CD14-positive monocyte (primary cell): Measurements from ENCODE around the gene RPGRIP1L. TPM values are rescaled to one million over a fixed set of nuclear protein-coding genes. Genes with fewer than 3 reads are reported as not detected.

Source experiments
- DNase-seq, 3 donors: peaks; one replicate each; pipeline ENCODE4 v3.0.0-alpha.2; 2011 to 2022
- H2AFZ ChIP-seq: 2 replicates; pipeline ENCODE4 v1.6.0; 2012; ENCODE audit warnings: mild to moderate bottlenecking, low read depth, low read length, inconsistent platforms; ENCODE audit not compliant: insufficient read depth, poor library complexity, severe bottlenecking
- H3K27ac ChIP-seq, 2 donors: 1 replicate in 1 of 2; 2 replicates in 1 of 2; pipeline ENCODE4 v1.5.1; 2012 to 2013; ENCODE audit warnings: low read length in 2 of 2, control low read depth in 1 of 2, inconsistent platforms in 1 of 2, low read depth in 1 of 2, mild to moderate bottlenecking in 1 of 2
- H3K27me3 ChIP-seq, 2 donors: one replicate each; pipeline versions ENCODE4 v1.6.0 to v1.6.1; 2011 to 2013; ENCODE audit warnings: low read length in 2 of 2; ENCODE audit not compliant: control insufficient read depth in 2 of 2, insufficient read depth in 2 of 2
- H3K36me3 ChIP-seq, 2 donors: replicated peaks in 1 of 2; 1 replicate in 1 of 2; 2 replicates in 1 of 2; pipeline versions ENCODE4 v1.5.1 to v1.6.1; 2012 to 2013; ENCODE audit warnings: low read length in 2 of 2, control low read depth in 1 of 2, inconsistent platforms in 1 of 2, mild to moderate bottlenecking in 1 of 2; ENCODE audit not compliant: insufficient read depth in 2 of 2, control insufficient read depth in 1 of 2
- H3K4me1 ChIP-seq, 2 donors: 1 replicate in 1 of 2; 2 replicates in 1 of 2; pipeline versions ENCODE4 v1.5.1 to v1.6.1; 2012 to 2013; ENCODE audit warnings: low read length in 2 of 2, control low read depth in 1 of 2, inconsistent platforms in 1 of 2, mild to moderate bottlenecking in 1 of 2, moderate library complexity in 1 of 2; ENCODE audit not compliant: insufficient read depth in 2 of 2, control insufficient read depth in 1 of 2
- H3K4me2 ChIP-seq: replicated peaks from 2 replicates; pipeline ENCODE3; 2012; ENCODE audit warnings: low read length, moderate library complexity, mild to moderate bottlenecking; ENCODE audit not compliant: poor library complexity, severe bottlenecking; ENCODE audit errors: extremely low read depth
- H3K4me3 ChIP-seq, 3 experiments: fragments of 200-600 bp in 1 of 3; sonication (generic) in 1 of 3; replicated peaks in 1 of 3; 1 replicate in 2 of 3; 2 replicates in 1 of 3; pipeline ENCODE4 v1.5.1; 2011 to 2013; ENCODE audit warnings: low read length in 3 of 3, mild to moderate bottlenecking in 3 of 3, control low read depth in 2 of 3, low read depth in 2 of 3, inconsistent platforms in 1 of 3, moderate library complexity in 1 of 3
- H3K79me2 ChIP-seq: 2 replicates; pipeline ENCODE4 v1.6.0; 2012; ENCODE audit warnings: mild to moderate bottlenecking, control low read depth, inconsistent platforms, low read length, moderate library complexity; ENCODE audit not compliant: insufficient read depth
- H3K9ac ChIP-seq: 2 replicates; pipeline ENCODE4 v1.6.0; 2017; ENCODE audit warnings: low read length, mild to moderate bottlenecking; ENCODE audit not compliant: insufficient read depth, poor library complexity, severe bottlenecking
- H3K9me3 ChIP-seq, 2 donors: replicated peaks in 1 of 2; 1 replicate in 1 of 2; 2 replicates in 1 of 2; pipeline versions ENCODE4 v1.5.1 to v1.6.1; 2012 to 2013; ENCODE audit warnings: low read length in 2 of 2, control low read depth in 1 of 2; ENCODE audit not compliant: control insufficient read depth in 1 of 2, insufficient read depth in 1 of 2
- H4K20me1 ChIP-seq: 2 replicates; pipeline ENCODE4 v1.6.0; 2012; ENCODE audit warnings: mild to moderate bottlenecking, low read length, control low read depth, moderate library complexity; ENCODE audit not compliant: insufficient read depth
- H3K27ac Mint-ChIP-seq, 7 donors: one replicate each; pipeline ENCODE4 v1.8.0; 2020; ENCODE audit warnings: mild to moderate bottlenecking in 7 of 7, mixed read lengths in 7 of 7, moderate library complexity in 6 of 7, inconsistent platforms in 2 of 7
- H3K27me3 Mint-ChIP-seq, 3 donors: one replicate each; pipeline ENCODE4 v1.8.0; 2021 to 2022; ENCODE audit warnings: low read depth in 3 of 3, mild to moderate bottlenecking in 3 of 3, mixed read lengths in 3 of 3, moderate library complexity in 3 of 3, inconsistent platforms in 1 of 3
- H3K36me3 Mint-ChIP-seq, 2 donors: one replicate each; pipeline ENCODE4 v1.8.0; 2020; ENCODE audit warnings: mixed read lengths in 2 of 2, inconsistent platforms in 1 of 2, mild to moderate bottlenecking in 1 of 2
- H3K4me1 Mint-ChIP-seq: one replicate; pipeline ENCODE4 v1.8.0; 2020; ENCODE audit warnings: mild to moderate bottlenecking, mixed read lengths
- H3K4me3 Mint-ChIP-seq, 2 donors: one replicate each; pipeline ENCODE4 v1.8.0; 2020; ENCODE audit warnings: mild to moderate bottlenecking in 2 of 2, mixed read lengths in 2 of 2, moderate library complexity in 1 of 2
- H3K9me3 Mint-ChIP-seq, 7 donors: one replicate each; pipeline ENCODE4 v1.8.0; 2020 to 2022; ENCODE audit warnings: mixed read lengths in 7 of 7, mild to moderate bottlenecking in 6 of 7, moderate library complexity in 6 of 7, inconsistent platforms in 2 of 7
- WGBS: methylation state at CpG from one replicate; pipeline ENCODE4 v1.1.5; 2013; ENCODE audit warnings: missing lambda C conversion rate; ENCODE audit not compliant: insufficient coverage; 5-methylcytosine and 5-hydroxymethylcytosine counted together
- intact Hi-C, 2 donors: fragments of 100-400 bp; cut with micrococcal nuclease; formaldehyde crosslinking; loops; one replicate each; pipeline versions ENCODE4 v1.15.0 to v1.15.1; 2023
- polyA plus RNA-seq, 3 donors: library from polyadenylated mRNA; depleted of rRNA in 1 of 3; unstranded in 2 of 3; stranded (reverse) in 1 of 3; fragments of 300-500 nt in 2 of 3; fragments of >200 nt in 1 of 3; fragmentation: Illumina TruSeq in 2 of 3; gene quantifications; 1 replicate in 2 of 3; 2 replicates in 1 of 3; pipeline ENCODE4 v1.2.3, GENCODE V29; 2012 to 2021
- TF ChIP-seq, protein P1 (sequence below): fragments of 200-600 bp; IDR thresholded peaks from one replicate; pipeline ENCODE4 v1.8.0; 2022; ENCODE audit warnings: antibody characterized with exemption, mild to moderate bottlenecking

Gene RPGRIP1L
- polyA plus RNA-seq, 3 donors, result 0.11 to 0.18 TPM; not detected in 1

DNA sequence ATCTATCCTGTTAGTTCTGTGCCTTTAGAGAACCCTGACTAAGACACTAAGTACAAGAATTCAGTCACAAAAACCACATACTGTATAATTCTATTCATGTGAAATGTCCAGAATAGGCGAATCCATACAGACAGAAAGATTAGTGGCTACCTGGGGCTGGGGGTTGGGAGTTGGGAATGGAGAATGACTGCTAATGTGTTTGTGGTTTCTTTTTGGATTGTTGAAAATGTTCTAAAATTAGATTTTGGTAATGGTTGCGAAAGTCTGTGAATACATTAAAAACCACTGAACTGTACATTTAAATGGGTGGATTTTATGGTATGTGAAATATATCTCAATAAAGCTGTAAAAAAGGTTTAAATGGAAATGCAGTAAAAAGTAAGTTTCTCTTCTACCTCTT is 120.3 kb downstream of the RPGRIP1L start:
- H3K4me3 ChIP-seq, result no peak overlapping the region
- no peak overlapping the region for H3K27ac ChIP-seq
- H3K27ac Mint-ChIP-seq, result no peak overlapping the region
- intact Hi-C loops, result no loop called here
- no peaks in the 10 kb centered on the region for H3K79me2 ChIP-seq
- no peaks in the 10 kb centered on the region for H3K4me1 ChIP-seq
- WGBS, result no CpG with 5 or more reads among the region's 2 CpGs
- H3K4me2 ChIP-seq, result no peak overlapping the region
- no peaks in the 10 kb centered on the region for H3K36me3 Mint-ChIP-seq
- H2AFZ ChIP-seq, result no peak overlapping the region
- TF ChIP-seq, protein P1, sequence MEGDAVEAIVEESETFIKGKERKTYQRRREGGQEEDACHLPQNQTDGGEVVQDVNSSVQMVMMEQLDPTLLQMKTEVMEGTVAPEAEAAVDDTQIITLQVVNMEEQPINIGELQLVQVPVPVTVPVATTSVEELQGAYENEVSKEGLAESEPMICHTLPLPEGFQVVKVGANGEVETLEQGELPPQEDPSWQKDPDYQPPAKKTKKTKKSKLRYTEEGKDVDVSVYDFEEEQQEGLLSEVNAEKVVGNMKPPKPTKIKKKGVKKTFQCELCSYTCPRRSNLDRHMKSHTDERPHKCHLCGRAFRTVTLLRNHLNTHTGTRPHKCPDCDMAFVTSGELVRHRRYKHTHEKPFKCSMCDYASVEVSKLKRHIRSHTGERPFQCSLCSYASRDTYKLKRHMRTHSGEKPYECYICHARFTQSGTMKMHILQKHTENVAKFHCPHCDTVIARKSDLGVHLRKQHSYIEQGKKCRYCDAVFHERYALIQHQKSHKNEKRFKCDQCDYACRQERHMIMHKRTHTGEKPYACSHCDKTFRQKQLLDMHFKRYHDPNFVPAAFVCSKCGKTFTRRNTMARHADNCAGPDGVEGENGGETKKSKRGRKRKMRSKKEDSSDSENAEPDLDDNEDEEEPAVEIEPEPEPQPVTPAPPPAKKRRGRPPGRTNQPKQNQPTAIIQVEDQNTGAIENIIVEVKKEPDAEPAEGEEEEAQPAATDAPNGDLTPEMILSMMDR, result no peak
- H3K9me3 Mint-ChIP-seq, result peaks cover 0 to 3% (median 0%) of the 10 kb centered on the region in 7 donors
- no peak overlapping the region for H3K4me3 Mint-ChIP-seq
- peaks cover 8% of the 10 kb centered on the region for H3K4me1 Mint-ChIP-seq
- no peak overlapping the region for H3K9ac ChIP-seq
- H3K9me3 ChIP-seq, result no peaks in the 10 kb centered on the region
- H3K27me3 ChIP-seq, result no peaks in the 10 kb centered on the region
- H3K36me3 ChIP-seq, result no peaks in the 10 kb centered on the region
- H4K20me1 ChIP-seq, result no peaks in the 10 kb centered on the region
- no peak for DNase-seq
- H3K27me3 Mint-ChIP-seq, result peaks cover 1 to 3% (median 2%) of the 10 kb centered on the region in 3 donors

DNA sequence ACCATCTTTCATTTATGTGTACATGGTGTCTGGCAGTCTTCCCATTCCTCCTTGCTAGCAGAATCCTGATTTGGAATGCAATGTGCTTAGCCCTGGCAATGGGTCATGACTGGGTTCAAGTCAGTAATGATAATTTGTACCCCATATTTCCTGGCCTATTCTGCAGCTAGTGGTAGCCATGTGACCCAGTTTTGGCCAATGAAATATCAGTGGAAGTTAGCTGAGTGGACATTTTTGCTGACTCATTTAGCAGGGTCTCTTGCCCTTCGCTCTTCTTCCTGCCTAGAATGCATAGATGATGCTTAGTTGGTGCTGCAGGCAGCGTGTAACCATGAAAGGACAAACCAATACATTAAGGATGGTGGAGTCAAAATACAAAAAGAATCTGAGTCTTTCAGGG is 121.9 kb downstream of the RPGRIP1L start:
- H3K79me2 ChIP-seq, result no peaks in the 10 kb centered on the region
- TF ChIP-seq, protein P1, result no peak
- no peaks in the 10 kb centered on the region for H3K36me3 ChIP-seq
- no peak overlapping the region for H3K4me2 ChIP-seq
- intact Hi-C loops, result no loop called here
- Mint-ChIP-seq H3K27me3 (peaks cover 0 to 2% (median 1%) of the 10 kb centered on the region in 3 donors), H3K4me3 (no peak overlapping the region), H3K27ac (no peak overlapping the region), H3K36me3 (no peaks in the 10 kb centered on the region), H3K4me1 (peaks cover 8% of the 10 kb centered on the region), H3K9me3 (peaks cover 0 to 8% (median 0%) of the 10 kb centered on the region in 7 donors)
- no peaks in the 10 kb centered on the region for H3K9me3 ChIP-seq
- H3K4me1 ChIP-seq, result no peaks in the 10 kb centered on the region
- no peak overlapping the region for H3K27ac ChIP-seq
- H2AFZ ChIP-seq, result no peak overlapping the region
- no CpG with 5 or more reads among the region's 2 CpGs for WGBS
- no peak overlapping the region for H3K9ac ChIP-seq
- DNase-seq, result no peak
- no peaks in the 10 kb centered on the region for H3K27me3 ChIP-seq
- H4K20me1 ChIP-seq, result no peaks in the 10 kb centered on the region
- H3K4me3 ChIP-seq, result no peak overlapping the region
